ENCODE results near the gene RAB11FIP3.
"Not testable (repeated sequence)": the region's sequence is repeated elsewhere in the genome, so short reads cannot be mapped to it uniquely, and the experiment has no call there.

RAB11FIP3 gene

GRCh38 chr16:383326-384051 is 42.0 kb upstream of the RAB11FIP3 start:
- no peaks in the 10 kb centered on the region for H3K27me3 Mint-ChIP-seq
- no peaks in the 10 kb centered on the region for H3K36me3 Mint-ChIP-seq
- H3K4me1 Mint-ChIP-seq = peaks cover 13% of the 10 kb centered on the region
- ATAC-seq (ENCODE audit: low read depth) (peak; percentile 55), DNase-seq (ENCODE audit: low spot score in 2 of 2) (no peak)
- H3K27ac Mint-ChIP-seq = peak overlapping the region; percentile 43
- peak overlapping the region; percentile 84 for H3K4me3 Mint-ChIP-seq
- H3K9me3 Mint-ChIP-seq = no peaks in the 10 kb centered on the region

- DNase-seq (ENCODE audit: low spot score in 2 of 2) = no peak
These were observed 38.8 kb upstream of the RAB11FIP3 start for GRCh38 chr16:386641-387156.

DNA sequence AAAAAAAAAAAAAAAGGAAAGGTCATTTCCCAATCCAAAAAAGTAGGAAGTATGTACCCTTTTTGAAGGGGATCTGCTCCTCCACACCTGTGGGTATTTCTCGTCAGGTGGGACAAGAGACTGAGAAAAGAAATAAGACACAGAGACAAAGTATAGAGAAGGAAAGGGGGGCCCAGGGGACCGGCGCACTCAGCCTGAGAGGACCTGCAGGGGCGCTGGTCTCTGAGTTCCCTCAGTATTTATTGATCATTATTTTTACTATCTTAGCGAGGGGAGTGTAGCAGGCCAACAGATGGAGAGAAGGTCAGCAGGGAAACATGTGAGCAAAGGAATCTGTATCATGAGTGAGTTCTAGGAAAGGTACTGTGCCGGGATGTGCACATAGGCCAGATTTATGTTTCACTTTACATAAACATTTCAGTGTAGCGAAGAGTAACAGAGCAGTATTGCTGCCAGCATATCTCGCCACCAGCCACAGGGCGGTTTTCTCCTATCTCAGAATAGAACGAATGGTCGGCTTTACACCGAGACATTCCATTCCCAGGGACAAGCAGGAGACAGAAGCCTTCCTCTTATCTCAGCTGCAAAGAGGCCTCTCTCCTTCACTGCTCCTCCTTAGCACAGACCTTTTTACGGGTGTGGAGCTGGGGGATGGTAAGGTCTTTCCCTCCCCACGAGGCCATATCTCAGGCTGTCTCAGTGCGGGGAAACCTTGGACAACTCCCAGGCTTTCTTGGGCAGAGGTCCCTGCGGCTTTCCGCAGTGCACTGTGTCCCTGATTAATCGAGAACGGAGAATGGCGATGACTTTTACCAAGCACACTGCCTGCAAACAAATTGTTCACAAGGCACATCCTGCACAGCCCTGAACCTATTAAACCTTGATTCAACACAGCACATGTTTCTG is 37.4 kb upstream of the RAB11FIP3 start:
- H3K9me3 Mint-ChIP-seq; H3K36me3 Mint-ChIP-seq; H3K27me3 Mint-ChIP-seq; H3K27ac Mint-ChIP-seq; DNase-seq (ENCODE audit: low spot score in 2 of 2); ATAC-seq (ENCODE audit: low read depth); H3K4me3 Mint-ChIP-seq; H3K4me1 Mint-ChIP-seq: not testable (repeated sequence)

More at GRCh38 chr16:386641-387156, 38.8 kb upstream of the RAB11FIP3 start:
- H3K27me3 Mint-ChIP-seq = no peaks in the 10 kb centered on the region
- no peaks in the 10 kb centered on the region for H3K36me3 Mint-ChIP-seq
- no peaks in the 10 kb centered on the region for H3K9me3 Mint-ChIP-seq
- H3K4me1 Mint-ChIP-seq = peaks cover 8% of the 10 kb centered on the region
- no peak overlapping the region for H3K27ac Mint-ChIP-seq
- ATAC-seq (ENCODE audit: low read depth) = no peak
- no peak overlapping the region for H3K4me3 Mint-ChIP-seq

- no peak for DNase-seq (ENCODE audit: low spot score in 2 of 2)
These were observed 36.1 kb upstream of the RAB11FIP3 start for GRCh38 chr16:389352-389751.

DNA sequence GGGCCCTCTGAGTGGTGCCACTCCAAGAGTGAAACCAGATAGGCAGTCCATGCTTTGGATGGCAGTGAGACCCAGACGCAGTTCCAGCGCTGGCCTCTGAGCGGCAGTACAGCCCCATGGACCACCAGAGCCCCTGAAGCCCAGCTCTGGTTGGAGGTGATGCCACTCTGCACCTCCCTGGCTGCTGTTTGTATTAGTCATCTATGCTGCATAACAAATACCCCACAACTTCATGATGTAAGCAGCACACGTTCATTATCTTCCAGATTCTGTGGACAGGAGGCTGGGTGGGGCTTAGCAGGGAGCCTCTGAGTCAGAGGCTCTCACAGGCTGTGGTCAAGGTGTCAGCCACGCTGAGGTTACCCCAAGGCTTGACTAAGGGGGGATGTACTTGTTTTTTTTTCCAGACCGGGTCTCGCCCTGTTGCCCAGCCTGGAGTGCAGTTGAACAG is 33.5 kb upstream of the RAB11FIP3 start:
- no peaks in the 10 kb centered on the region for H3K27me3 Mint-ChIP-seq
- no peak overlapping the region for H3K4me3 Mint-ChIP-seq
- H3K27ac Mint-ChIP-seq = no peak overlapping the region
- H3K36me3 Mint-ChIP-seq = no peaks in the 10 kb centered on the region
- H3K4me1 Mint-ChIP-seq = peaks cover 9% of the 10 kb centered on the region
- DNase-seq (ENCODE audit: low spot score in 2 of 2) (peak; percentile 60 to 76), ATAC-seq (ENCODE audit: low read depth) (peak; percentile 89)
- no peaks in the 10 kb centered on the region for H3K9me3 Mint-ChIP-seq

More at GRCh38 chr16:389352-389751, 36.1 kb upstream of the RAB11FIP3 start:
- H3K36me3 Mint-ChIP-seq = no peaks in the 10 kb centered on the region
- no peaks in the 10 kb centered on the region for H3K27me3 Mint-ChIP-seq
- H3K4me3 Mint-ChIP-seq = no peak overlapping the region
- no peak overlapping the region for H3K27ac Mint-ChIP-seq
- no peaks in the 10 kb centered on the region for H3K4me1 Mint-ChIP-seq
- no peak for ATAC-seq (ENCODE audit: low read depth)
- no peaks in the 10 kb centered on the region for H3K9me3 Mint-ChIP-seq

DNA sequence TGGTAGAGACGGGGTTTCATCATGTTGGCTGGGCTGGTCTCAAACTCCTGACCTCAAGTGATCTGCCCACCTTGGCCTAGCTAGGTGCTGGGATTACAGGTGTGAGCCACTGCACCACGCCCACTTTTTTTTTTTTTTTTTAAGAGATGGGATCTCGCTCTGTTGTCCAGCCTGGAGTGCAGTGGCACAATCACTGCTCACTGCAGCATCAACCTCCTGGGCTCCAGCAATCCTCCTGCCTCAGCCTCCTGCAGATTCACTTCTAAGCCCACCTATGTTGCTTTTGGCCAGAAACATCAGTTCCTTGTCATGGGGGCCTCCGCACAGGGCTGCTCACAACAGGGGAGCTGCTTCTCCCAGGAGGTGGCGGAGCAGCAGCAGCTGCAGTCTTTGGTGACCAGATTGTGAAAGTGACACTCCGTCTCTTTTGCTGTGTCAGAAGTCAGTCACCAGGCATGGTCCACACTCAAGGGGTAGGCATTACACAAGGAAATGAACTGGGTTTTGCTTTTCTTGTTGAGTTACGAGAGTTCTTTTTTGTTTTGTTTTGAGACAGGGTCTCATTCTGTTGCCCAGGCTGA is 32.9 kb upstream of the RAB11FIP3 start:
- DNase-seq (ENCODE audit: low spot score in 2 of 2) = no peak
- Mint-ChIP-seq H3K4me3 (no peak overlapping the region), H3K27me3 (no peaks in the 10 kb centered on the region), H3K36me3 (no peaks in the 10 kb centered on the region), H3K27ac (no peak overlapping the region), H3K4me1 (peaks cover 9% of the 10 kb centered on the region), H3K9me3 (no peaks in the 10 kb centered on the region)
- ATAC-seq (ENCODE audit: low read depth) = no peak

- H3K27me3 Mint-ChIP-seq = no peaks in the 10 kb centered on the region
- no peak for DNase-seq (ENCODE audit: low spot score in 2 of 2)
- peak overlapping the region; percentile 93 for H3K4me3 Mint-ChIP-seq
- H3K4me1 Mint-ChIP-seq = peaks cover 22% of the 10 kb centered on the region
- no peaks in the 10 kb centered on the region for H3K36me3 Mint-ChIP-seq
- peak overlapping the region; percentile 24 for H3K27ac Mint-ChIP-seq
- no peaks in the 10 kb centered on the region for H3K9me3 Mint-ChIP-seq
- no peak for ATAC-seq (ENCODE audit: low read depth)
These were observed 29.2 kb upstream of the RAB11FIP3 start for GRCh38 chr16:396199-396598.

- no peak for ATAC-seq (ENCODE audit: low read depth)
- no peak for DNase-seq (ENCODE audit: low spot score in 2 of 2)
- no peaks in the 10 kb centered on the region for H3K9me3 Mint-ChIP-seq
- peaks cover 22% of the 10 kb centered on the region for H3K4me1 Mint-ChIP-seq
- H3K36me3 Mint-ChIP-seq = no peaks in the 10 kb centered on the region
- no peaks in the 10 kb centered on the region for H3K27me3 Mint-ChIP-seq
- H3K4me3 Mint-ChIP-seq = peak overlapping the region; percentile 93
- peak overlapping the region; percentile 24 for H3K27ac Mint-ChIP-seq
These were observed 28.8 kb upstream of the RAB11FIP3 start for GRCh38 chr16:396605-397004.

DNA sequence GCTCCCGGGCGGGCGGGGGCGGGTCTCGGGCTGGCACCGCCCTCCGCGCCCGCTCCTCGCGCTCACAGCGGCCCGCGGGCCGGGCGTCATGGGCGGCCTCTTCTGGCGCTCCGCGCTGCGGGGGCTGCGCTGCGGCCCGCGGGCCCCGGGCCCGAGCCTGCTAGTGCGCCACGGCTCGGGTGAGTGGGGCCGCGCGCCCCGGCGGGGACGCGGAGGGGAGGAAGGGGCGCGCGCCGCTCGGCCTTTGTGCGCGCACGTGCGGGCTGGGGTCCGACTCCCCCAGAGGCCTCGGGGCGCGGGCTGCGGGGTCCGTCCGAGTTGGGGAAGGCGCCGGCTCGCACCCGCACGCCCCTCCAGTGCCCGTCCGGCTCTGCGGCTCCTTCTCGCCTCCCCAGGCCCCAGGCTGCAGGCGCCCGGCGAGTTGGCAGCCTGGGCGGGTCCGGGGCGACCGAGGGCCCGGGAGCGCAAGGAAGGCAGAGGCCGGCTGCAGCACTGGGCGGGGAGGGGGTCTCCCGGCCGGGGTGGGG is 28.3 kb upstream of the RAB11FIP3 start, which contains the start of gene NME4:
NME4 (plus strand) TSS at position 65 of the 527 bp plus-strand sequence; CDS start at position 89, 24 bp downstream.
- H3K4me1 Mint-ChIP-seq = peaks cover 22% of the 10 kb centered on the region
- DNase-seq (ENCODE audit: low spot score in 2 of 2) (peak in 1 of 2 donors; percentile 42), ATAC-seq (ENCODE audit: low read depth) (peak; percentile 5)

DNA sequence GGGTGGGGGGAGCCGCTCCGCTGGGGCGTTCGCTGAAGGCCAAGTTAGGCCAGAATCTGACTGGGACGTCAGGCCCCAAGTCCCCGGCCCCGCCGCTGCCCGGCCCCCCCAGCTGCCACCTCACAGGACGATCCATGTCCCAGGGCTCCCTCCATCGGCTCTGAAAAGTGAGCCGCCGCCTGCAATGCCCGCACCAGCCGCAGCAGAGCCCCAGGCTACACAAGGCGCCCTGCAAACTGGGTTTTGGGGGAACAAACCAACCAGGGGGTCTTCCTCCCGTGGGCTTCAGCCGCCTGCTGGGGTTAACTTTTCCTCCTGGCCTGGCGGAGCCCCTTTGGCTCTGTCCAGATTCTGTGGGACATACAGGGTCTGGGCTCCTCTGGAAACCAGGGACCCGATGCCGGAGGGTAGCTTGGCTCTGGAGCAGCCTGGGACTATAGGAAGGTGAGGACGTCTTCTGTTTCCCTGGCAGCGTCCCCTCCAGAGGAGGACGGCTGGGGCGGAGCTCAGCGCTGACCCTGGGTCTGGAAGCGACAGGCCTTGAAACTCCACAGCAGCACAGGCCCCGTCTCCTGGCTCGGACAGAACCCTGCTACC is 27.6 kb upstream of the RAB11FIP3 start:
- Mint-ChIP-seq H3K4me3 (peak overlapping the region; percentile 79), H3K36me3 (no peaks in the 10 kb centered on the region), H3K4me1 (peaks cover 22% of the 10 kb centered on the region), H3K27ac (peak overlapping the region; percentile 72), H3K27me3 (no peaks in the 10 kb centered on the region), H3K9me3 (no peaks in the 10 kb centered on the region)
- ATAC-seq (ENCODE audit: low read depth) (peak; percentile 10), DNase-seq (ENCODE audit: low spot score in 2 of 2) (peak; percentile 41 to 48)

More for the DNA sequence above, 28.3 kb upstream of the RAB11FIP3 start, which contains the start of gene NME4:
- H3K27ac Mint-ChIP-seq = peak within 1 kb of the TSS; percentile 72
- H3K27me3 Mint-ChIP-seq = no peaks in the 10 kb centered on the region
- no peaks in the 10 kb centered on the region for H3K36me3 Mint-ChIP-seq
- H3K4me3 Mint-ChIP-seq = peak within 1 kb of the TSS; percentile 93
- H3K9me3 Mint-ChIP-seq = no peaks in the 10 kb centered on the region

DNA sequence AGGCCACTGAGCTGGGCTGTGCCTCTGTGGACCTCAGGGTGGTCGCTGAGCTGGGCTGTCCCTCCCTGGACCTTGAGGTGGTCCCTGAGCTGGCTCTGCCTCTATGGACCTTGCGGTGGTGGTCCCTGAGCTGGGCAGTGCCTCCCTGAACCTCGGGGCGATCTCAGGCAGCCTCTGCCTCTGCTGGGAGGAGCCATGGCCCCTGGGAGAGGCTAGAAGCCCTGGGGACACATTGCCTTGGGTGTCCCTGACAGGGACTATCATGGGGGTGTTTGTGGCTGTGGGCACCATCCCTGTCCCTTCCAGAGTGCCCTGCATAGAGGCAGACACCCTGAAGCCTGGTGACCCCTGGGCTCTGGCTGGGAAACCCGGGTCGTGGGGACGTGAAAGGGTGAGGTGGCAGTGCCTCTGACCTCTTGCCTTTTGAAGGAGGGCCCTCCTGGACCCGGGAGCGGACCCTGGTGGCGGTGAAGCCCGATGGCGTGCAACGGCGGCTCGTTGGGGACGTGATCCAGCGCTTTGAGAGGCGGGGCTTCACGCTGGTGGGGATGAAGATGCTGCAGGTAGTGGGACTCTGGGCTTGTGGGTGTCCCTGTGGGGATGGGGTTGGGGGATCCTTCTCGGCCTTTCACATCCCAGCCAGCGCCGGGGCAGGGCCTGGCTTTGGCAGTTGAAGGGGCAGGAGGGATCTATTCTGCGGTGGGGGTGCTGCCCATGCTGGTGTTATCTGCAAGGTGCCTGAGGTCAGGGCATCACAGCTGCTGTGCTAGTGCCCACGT is 26.7 kb upstream of the RAB11FIP3 start:
- Mint-ChIP-seq H3K36me3 (no peaks in the 10 kb centered on the region), H3K4me1 (peaks cover 22% of the 10 kb centered on the region), H3K9me3 (no peaks in the 10 kb centered on the region), H3K27ac (peak overlapping the region; percentile 72), H3K4me3 (peak overlapping the region; percentile 79), H3K27me3 (no peaks in the 10 kb centered on the region)
- DNase-seq (ENCODE audit: low spot score in 2 of 2) (no peak), ATAC-seq (ENCODE audit: low read depth) (no peak)

- ATAC-seq (ENCODE audit: low read depth) = no peak
- peak overlapping the region; percentile 93 for H3K27ac Mint-ChIP-seq
- no peaks in the 10 kb centered on the region for H3K9me3 Mint-ChIP-seq
- H3K4me3 Mint-ChIP-seq = peak overlapping the region; percentile 32
- H3K4me1 Mint-ChIP-seq = peaks cover 22% of the 10 kb centered on the region
- H3K27me3 Mint-ChIP-seq = no peaks in the 10 kb centered on the region
- DNase-seq (ENCODE audit: low spot score in 2 of 2) = no peak
- H3K36me3 Mint-ChIP-seq = no peaks in the 10 kb centered on the region
These were observed 26.0 kb upstream of the RAB11FIP3 start for GRCh38 chr16:399340-400019.
